ENCODE data around the gene GALNT16.

GRCh38 chr14:69332782-69333395 is 72.9 kb downstream of the GALNT16 start:
- TF ChIP-seq EZH2 (IDR thresholded peaks at IDR 0.05; ENCODE audit: borderline replicate concordance, insufficient read depth, low read depth, low read length, poor library complexity, severe bottlenecking) (no peak), CTCF (IDR thresholded peaks at IDR 0.05) (no peak)
